Gastroesophageal sphincter (tissue), 4 donors: Measurements from ENCODE around the gene CFAP92. TPM values are rescaled to one million over a fixed set of nuclear protein-coding genes. Genes with fewer than 3 reads are reported as not detected.

Experiments
- ATAC-seq: fragments of 150-250 bp; one replicate; pipeline ENCODE4 v1.9.1; 2016; ENCODE audit warnings: mild to moderate bottlenecking, moderate library complexity
- H3K27ac ChIP-seq, 4 donors: fragments of 200-600 bp; sonication (generic) in 3 of 4; 1 replicate in 3 of 4; 2 replicates in 1 of 4; pipeline ENCODE4 v1.5.1; 2016 to 2019
- H3K27me3 ChIP-seq: fragments of 200-600 bp; sonication (generic); one replicate; pipeline ENCODE4 v1.5.1; 2019
- H3K36me3 ChIP-seq, 2 donors: fragments of 200-600 bp; sonication (generic); one replicate each; pipeline ENCODE4 v1.5.1; 2019; ENCODE audit warnings: control low read depth in 1 of 2
- H3K4me1 ChIP-seq, 3 donors: fragments of 200-600 bp; sonication (generic); 1 replicate in 2 of 3; 2 replicates in 1 of 3; pipeline ENCODE4 v1.5.1; 2016 to 2019; ENCODE audit warnings: control low read depth in 2 of 3
- H3K4me3 ChIP-seq, 2 donors: fragments of 200-600 bp; sonication (generic); one replicate each; pipeline ENCODE4 v1.5.1; 2019; ENCODE audit warnings: mild to moderate bottlenecking in 1 of 2, moderate library complexity in 1 of 2
- H3K9me3 ChIP-seq, 3 donors: fragments of 200-600 bp; sonication (generic); one replicate each; pipeline ENCODE4 v1.5.1; 2017 to 2019; ENCODE audit warnings: control low read depth in 2 of 3
- EP300 ChIP-seq: sonication (generic); formaldehyde crosslinking; IDR thresholded peaks from one replicate; pipeline ENCODE4 v1.6.1; 2017; ENCODE audit warnings: antibody characterized with exemption, mild to moderate bottlenecking
- POLR2A ChIP-seq, 2 donors: fragments of 450-650 bp; IDR thresholded peaks; one replicate each; pipeline ENCODE4 v1.6.1; 2017; ENCODE audit warnings: antibody characterized with exemption in 2 of 2, mild to moderate bottlenecking in 2 of 2, moderate library complexity in 1 of 2
- POLR2AphosphoS5 ChIP-seq: sonication (generic); formaldehyde crosslinking; IDR thresholded peaks from one replicate; pipeline ENCODE4 v1.6.1; 2017; ENCODE audit warnings: antibody characterized with exemption
- WGBS, 2 donors: methylation state at CpG; one replicate each; pipeline ENCODE4 v1.1.5; 2018; ENCODE audit warnings: low coverage in 1 of 2; 5-methylcytosine and 5-hydroxymethylcytosine counted together
- total RNA-seq, 4 donors: library from RNA; depleted of rRNA; stranded (reverse); fragments of >200 nt; gene quantifications; one replicate each; pipeline ENCODE4 v1.1.0, GENCODE V29; 2016
- TF ChIP-seq, protein P1 (sequence below), 4 experiments: fragments of 200-600 bp in 2 of 4; fragments of 450-650 bp in 2 of 4; sonication (generic) in 1 of 4; IDR thresholded peaks; one replicate each; pipeline ENCODE4 v1.5.1; 2017 to 2019; ENCODE audit warnings: antibody characterized with exemption in 4 of 4, mild to moderate bottlenecking in 2 of 4, moderate library complexity in 2 of 4

Gene CFAP92
- total RNA-seq, 4 donors from 2014 or later = 0.96 to 3.3 (median 2.3) TPM

DNA sequence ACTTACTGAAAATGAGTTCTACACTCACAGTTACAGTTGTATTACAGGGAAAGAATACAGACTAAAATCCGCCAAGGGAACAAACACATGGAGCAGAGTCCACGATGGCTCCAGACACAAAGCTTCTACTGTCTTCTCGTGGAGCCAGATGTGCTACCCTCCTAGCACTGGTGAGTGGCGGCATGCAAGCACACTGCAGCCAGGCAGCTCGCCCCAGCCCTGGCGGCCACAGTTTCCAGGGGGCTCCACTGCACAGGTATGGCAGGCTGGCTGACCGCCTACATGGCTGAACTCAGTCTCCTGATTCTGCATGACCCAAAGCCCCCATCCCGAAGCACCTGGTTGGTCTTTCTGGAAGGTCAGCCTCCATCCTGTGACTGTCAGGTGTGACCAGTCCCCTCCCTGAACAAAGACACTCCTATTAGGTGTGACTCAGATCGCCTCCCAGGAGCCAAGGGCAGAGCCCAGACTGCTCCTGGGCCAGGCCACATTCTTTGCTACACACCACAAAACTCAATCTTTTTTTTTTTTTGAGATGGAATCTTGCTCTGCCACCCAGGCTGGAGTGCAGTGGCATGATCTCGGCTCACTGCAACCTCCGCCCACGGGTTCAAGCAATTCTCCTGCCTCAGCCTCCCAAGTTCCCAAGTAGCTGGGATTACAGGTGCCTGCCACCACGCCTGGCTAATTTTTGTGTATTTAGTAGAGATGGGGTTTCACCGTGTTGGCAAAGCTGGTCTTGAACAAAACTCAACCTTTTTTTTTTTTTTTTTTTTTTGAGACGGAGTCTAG is 51.5 kb downstream of the CFAP92 start:
- no peak for TF ChIP-seq POLR2AphosphoS5
- Histone ChIP-seq H3K4me1 (no peaks in the 10 kb centered on the region), H3K27me3 (no peaks in the 10 kb centered on the region), H3K9me3 (no peaks in the 10 kb centered on the region), H3K4me3 (no peak overlapping the region), H3K36me3 (no peaks in the 10 kb centered on the region), H3K27ac (no peak overlapping the region)
- 86 to 91% methylated on average over 4 to 11 of the region's 15 CpGs for WGBS, 2 donors
- no peak for ATAC-seq

- ATAC-seq = no peak
- no peak for TF ChIP-seq POLR2AphosphoS5
- TF ChIP-seq, protein P1, sequence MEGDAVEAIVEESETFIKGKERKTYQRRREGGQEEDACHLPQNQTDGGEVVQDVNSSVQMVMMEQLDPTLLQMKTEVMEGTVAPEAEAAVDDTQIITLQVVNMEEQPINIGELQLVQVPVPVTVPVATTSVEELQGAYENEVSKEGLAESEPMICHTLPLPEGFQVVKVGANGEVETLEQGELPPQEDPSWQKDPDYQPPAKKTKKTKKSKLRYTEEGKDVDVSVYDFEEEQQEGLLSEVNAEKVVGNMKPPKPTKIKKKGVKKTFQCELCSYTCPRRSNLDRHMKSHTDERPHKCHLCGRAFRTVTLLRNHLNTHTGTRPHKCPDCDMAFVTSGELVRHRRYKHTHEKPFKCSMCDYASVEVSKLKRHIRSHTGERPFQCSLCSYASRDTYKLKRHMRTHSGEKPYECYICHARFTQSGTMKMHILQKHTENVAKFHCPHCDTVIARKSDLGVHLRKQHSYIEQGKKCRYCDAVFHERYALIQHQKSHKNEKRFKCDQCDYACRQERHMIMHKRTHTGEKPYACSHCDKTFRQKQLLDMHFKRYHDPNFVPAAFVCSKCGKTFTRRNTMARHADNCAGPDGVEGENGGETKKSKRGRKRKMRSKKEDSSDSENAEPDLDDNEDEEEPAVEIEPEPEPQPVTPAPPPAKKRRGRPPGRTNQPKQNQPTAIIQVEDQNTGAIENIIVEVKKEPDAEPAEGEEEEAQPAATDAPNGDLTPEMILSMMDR (IDR thresholded peaks at IDR 0.05) = no peak
- no peak for TF ChIP-seq EP300
- no peak for TF ChIP-seq POLR2A (IDR thresholded peaks at IDR 0.05)
- peaks cover 4% of the 10 kb centered on the region for H3K27me3 ChIP-seq
- H3K4me1 ChIP-seq = no peaks in the 10 kb centered on the region
- H3K9me3 ChIP-seq = no peaks in the 10 kb centered on the region
- H3K36me3 ChIP-seq = no peaks in the 10 kb centered on the region
- H3K27ac ChIP-seq = no peak overlapping the region
- no peak overlapping the region for H3K4me3 ChIP-seq
- whole genome bisulfite sequencing, 2 donors = 72 to 100% methylated on average over 1 of the region's 1 CpG
These were observed 53.6 kb downstream of the CFAP92 start for GRCh38 chr3:128940252-128940651.

DNA sequence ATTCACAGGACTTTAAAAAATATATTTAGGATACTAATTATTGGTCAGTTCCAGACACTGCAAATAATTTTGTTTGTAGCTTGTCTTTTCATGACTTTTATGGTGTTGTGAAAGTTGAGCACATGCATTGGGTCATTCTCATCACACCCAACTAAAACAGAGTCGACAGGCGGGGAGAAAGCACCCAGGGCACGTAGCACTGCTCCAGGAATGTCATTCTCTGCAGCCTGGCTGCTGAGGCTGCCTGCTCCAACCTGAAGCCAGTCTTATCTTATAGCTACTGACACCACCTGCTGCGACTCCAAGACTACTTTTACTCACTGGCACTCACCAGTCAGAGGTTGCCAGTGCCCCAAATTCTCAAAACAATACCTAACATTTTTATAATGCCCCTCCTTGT is 57.5 kb downstream of the CFAP92 start:
- H3K4me3 ChIP-seq = no peak overlapping the region
- no peak overlapping the region for H3K27ac ChIP-seq
- TF ChIP-seq, protein P1 (IDR thresholded peaks at IDR 0.05) = no peak
- TF ChIP-seq EP300 = no peak
- TF ChIP-seq POLR2AphosphoS5 = no peak
- TF ChIP-seq POLR2A (IDR thresholded peaks at IDR 0.05) = no peak
- no peak for ATAC-seq
- H3K9me3 ChIP-seq = no peaks in the 10 kb centered on the region
- WGBS, 2 donors = 38 to 53% methylated on average over 2 to 4 of the region's 4 CpGs
- H3K4me1 ChIP-seq = no peaks in the 10 kb centered on the region
- H3K27me3 ChIP-seq = peaks cover 21% of the 10 kb centered on the region
- H3K36me3 ChIP-seq = no peaks in the 10 kb centered on the region

GRCh38 chr3:128935922-128936321 is 58.0 kb downstream of the CFAP92 start:
- WGBS, 2 donors = no CpG with 5 or more reads among the region's 2 CpGs
- Histone ChIP-seq H3K4me1 (no peaks in the 10 kb centered on the region), H3K27ac (no peak overlapping the region), H3K36me3 (no peaks in the 10 kb centered on the region), H3K27me3 (peaks cover 21% of the 10 kb centered on the region), H3K9me3 (no peaks in the 10 kb centered on the region), H3K4me3 (no peak overlapping the region)
- TF ChIP-seq EP300 (no peak), POLR2AphosphoS5 (no peak), POLR2A (IDR thresholded peaks at IDR 0.05) (no peak)
- TF ChIP-seq, protein P1 (IDR thresholded peaks at IDR 0.05) = no peak
- ATAC-seq = no peak

DNA sequence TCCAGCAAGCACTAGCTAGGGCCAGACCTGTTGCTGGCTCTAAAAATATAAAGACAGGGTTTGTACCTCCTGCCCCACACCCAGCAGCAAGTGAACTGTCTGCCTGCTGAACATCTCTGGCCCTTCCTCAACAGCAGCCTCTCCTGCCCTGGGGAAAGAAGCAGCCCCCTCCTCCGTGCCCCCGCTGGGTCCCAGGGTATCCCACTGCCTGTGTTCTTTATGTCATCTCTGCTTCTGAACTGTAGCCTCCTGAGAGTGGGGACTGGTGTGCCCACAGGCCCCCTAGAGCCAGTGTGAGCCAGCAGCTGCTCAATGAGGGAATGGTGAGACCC is 60.0 kb downstream of the CFAP92 start:
- Histone ChIP-seq H3K27me3 (peaks cover 21% of the 10 kb centered on the region), H3K9me3 (peaks cover 0 to 4% (median 0%) of the 10 kb centered on the region in 3 donors), H3K27ac (no peak overlapping the region), H3K36me3 (no peaks in the 10 kb centered on the region), H3K4me3 (no peak overlapping the region), H3K4me1 (no peaks in the 10 kb centered on the region)
- no peak for ATAC-seq
- WGBS, 2 donors = 86% methylated on average over 2 of the region's 2 CpGs; no CpG with 5 or more reads in 1 of the 2 donors
- TF ChIP-seq POLR2A (IDR thresholded peaks at IDR 0.05) = no peak
- no peak for TF ChIP-seq EP300
- TF ChIP-seq, protein P1 (IDR thresholded peaks at IDR 0.05) = no peak
- no peak for TF ChIP-seq POLR2AphosphoS5
